HEK293 (cell line): ENCODE data around the gene BORCS5.

ENCODE experiments used
- BCL6B ChIP-seq: fragments of 450-650 bp; formaldehyde crosslinking; IDR thresholded peaks from 2 replicates; pipeline ENCODE4 v1.5.1; 2017; ENCODE audit warnings: missing biosample characterization, missing genetic modification characterization
- ELK4 ChIP-seq: IDR thresholded peaks from 2 replicates; pipeline ENCODE4 v1.6.1; 2011; ENCODE audit warnings: mild to moderate bottlenecking, low read depth, low read length, borderline replicate concordance
- HOXA7 ChIP-seq: sonication (generic); formaldehyde crosslinking; IDR thresholded peaks from 2 replicates; pipeline ENCODE4 v1.8.1; 2022; ENCODE audit warnings: missing genetic modification reagents, borderline replicate concordance
- IKZF3 ChIP-seq: fragments of 450-650 bp; IDR thresholded peaks from 2 replicates; pipeline ENCODE4 v1.5.0; 2018; ENCODE audit warnings: missing biosample characterization, mild to moderate bottlenecking, missing genetic modification characterization, moderate library complexity
- PRDM1 ChIP-seq: fragments of 450-650 bp; formaldehyde crosslinking; IDR thresholded peaks from 2 replicates; pipeline ENCODE4; 2016; ENCODE audit warnings: missing biosample characterization, missing genetic modification characterization
- SCRT1 ChIP-seq: fragments of 450-650 bp; formaldehyde crosslinking; IDR thresholded peaks from 2 replicates; pipeline ENCODE4 v1.5.1; 2016; ENCODE audit warnings: missing biosample characterization, missing genetic modification characterization, borderline replicate concordance
- WT1 ChIP-seq: fragments of 450-650 bp; formaldehyde crosslinking; IDR thresholded peaks from 2 replicates; pipeline ENCODE4 v1.5.1; 2016; ENCODE audit warnings: missing biosample characterization, missing genetic modification characterization
- YY2 ChIP-seq: fragments of 450-650 bp; formaldehyde crosslinking; IDR thresholded peaks from 2 replicates; pipeline ENCODE4 v1.5.1; 2016; ENCODE audit warnings: missing biosample characterization, missing genetic modification characterization
- ZBTB1 ChIP-seq: fragments of 450-650 bp; formaldehyde crosslinking; IDR thresholded peaks from 2 replicates; pipeline ENCODE4 v1.5.1; 2016; ENCODE audit warnings: missing biosample characterization, missing genetic modification characterization
- ZBTB17 ChIP-seq: fragments of 450-650 bp; formaldehyde crosslinking; IDR thresholded peaks from 2 replicates; pipeline ENCODE4 v1.5.1; 2016; ENCODE audit warnings: missing biosample characterization, missing genetic modification characterization
- ZBTB48 ChIP-seq: fragments of 450-650 bp; formaldehyde crosslinking; IDR thresholded peaks from 2 replicates; pipeline ENCODE4 v1.5.1; 2016; ENCODE audit warnings: missing biosample characterization, missing genetic modification characterization
- ZNF138 ChIP-seq: fragments of 450-650 bp; formaldehyde crosslinking; IDR thresholded peaks from 2 replicates; pipeline ENCODE4 v1.5.1; 2016; ENCODE audit warnings: missing biosample characterization, missing genetic modification characterization, borderline replicate concordance
- ZNF16 ChIP-seq: fragments of 450-650 bp; formaldehyde crosslinking; IDR thresholded peaks from 2 replicates; pipeline ENCODE4 v1.5.1; 2016; ENCODE audit warnings: low read depth, missing biosample characterization, missing genetic modification characterization
- ZNF302 ChIP-seq: fragments of 450-650 bp; formaldehyde crosslinking; IDR thresholded peaks from 2 replicates; pipeline ENCODE4 v1.5.1; 2016; ENCODE audit warnings: missing biosample characterization, missing genetic modification characterization, low read depth
- ZNF341 ChIP-seq: fragments of 450-650 bp; formaldehyde crosslinking; IDR thresholded peaks from 2 replicates; pipeline ENCODE4; 2016; ENCODE audit warnings: low read depth, missing biosample characterization, missing genetic modification characterization
- ZNF350 ChIP-seq: fragments of 450-650 bp; formaldehyde crosslinking; IDR thresholded peaks from 2 replicates; pipeline ENCODE4 v1.5.0; 2017; ENCODE audit warnings: missing biosample characterization, mild to moderate bottlenecking, missing genetic modification characterization
- ZNF426 ChIP-seq: fragments of 450-650 bp; formaldehyde crosslinking; IDR thresholded peaks from 2 replicates; pipeline ENCODE4 v1.5.1; 2017; ENCODE audit warnings: missing biosample characterization, missing genetic modification characterization, mild to moderate bottlenecking, inconsistent platforms, moderate library complexity
- ZNF473 ChIP-seq: fragments of 450-650 bp; formaldehyde crosslinking; IDR thresholded peaks from 2 replicates; pipeline ENCODE4 v1.5.1; 2017; ENCODE audit warnings: missing biosample characterization, missing genetic modification characterization
- ZNF510 ChIP-seq: fragments of 450-650 bp; formaldehyde crosslinking; IDR thresholded peaks from 2 replicates; pipeline ENCODE4 v1.5.1; 2018; ENCODE audit warnings: mild to moderate bottlenecking, missing genetic modification characterization, missing biosample characterization; ENCODE audit not compliant: insufficient replicate concordance
- ZNF555 ChIP-seq: fragments of 450-650 bp; formaldehyde crosslinking; conservative IDR thresholded peaks from 2 replicates; pipeline ENCODE4 v1.5.1; 2017; ENCODE audit warnings: missing biosample characterization, mild to moderate bottlenecking, missing genetic modification characterization, inconsistent platforms
- ZNF76 ChIP-seq: fragments of 450-650 bp; formaldehyde crosslinking; IDR thresholded peaks from 2 replicates; pipeline ENCODE4; 2016; ENCODE audit warnings: low read depth, missing biosample characterization, missing genetic modification characterization, borderline replicate concordance
- TF ChIP-seq, protein P1 (sequence below): fragments of 450-650 bp; formaldehyde crosslinking; IDR thresholded peaks from 2 replicates; pipeline ENCODE4 v1.5.1; 2016; ENCODE audit warnings: missing biosample characterization, missing genetic modification characterization, borderline replicate concordance
- TF ChIP-seq, protein P2 (sequence below): fragments of 450-650 bp; formaldehyde crosslinking; IDR thresholded peaks from 2 replicates; pipeline ENCODE4 v1.5.1; 2016; ENCODE audit warnings: missing biosample characterization, missing genetic modification characterization
- TF ChIP-seq, protein P3 (sequence below): fragments of 450-650 bp; IDR thresholded peaks from 2 replicates; pipeline ENCODE4 v1.5.1; 2018; ENCODE audit warnings: missing biosample characterization, missing genetic modification characterization

Gene BORCS5

GRCh38 chr12:12398026-12398859, 41.4 kb downstream of the BORCS5 start (continued):
- TF ChIP-seq, protein P1, sequence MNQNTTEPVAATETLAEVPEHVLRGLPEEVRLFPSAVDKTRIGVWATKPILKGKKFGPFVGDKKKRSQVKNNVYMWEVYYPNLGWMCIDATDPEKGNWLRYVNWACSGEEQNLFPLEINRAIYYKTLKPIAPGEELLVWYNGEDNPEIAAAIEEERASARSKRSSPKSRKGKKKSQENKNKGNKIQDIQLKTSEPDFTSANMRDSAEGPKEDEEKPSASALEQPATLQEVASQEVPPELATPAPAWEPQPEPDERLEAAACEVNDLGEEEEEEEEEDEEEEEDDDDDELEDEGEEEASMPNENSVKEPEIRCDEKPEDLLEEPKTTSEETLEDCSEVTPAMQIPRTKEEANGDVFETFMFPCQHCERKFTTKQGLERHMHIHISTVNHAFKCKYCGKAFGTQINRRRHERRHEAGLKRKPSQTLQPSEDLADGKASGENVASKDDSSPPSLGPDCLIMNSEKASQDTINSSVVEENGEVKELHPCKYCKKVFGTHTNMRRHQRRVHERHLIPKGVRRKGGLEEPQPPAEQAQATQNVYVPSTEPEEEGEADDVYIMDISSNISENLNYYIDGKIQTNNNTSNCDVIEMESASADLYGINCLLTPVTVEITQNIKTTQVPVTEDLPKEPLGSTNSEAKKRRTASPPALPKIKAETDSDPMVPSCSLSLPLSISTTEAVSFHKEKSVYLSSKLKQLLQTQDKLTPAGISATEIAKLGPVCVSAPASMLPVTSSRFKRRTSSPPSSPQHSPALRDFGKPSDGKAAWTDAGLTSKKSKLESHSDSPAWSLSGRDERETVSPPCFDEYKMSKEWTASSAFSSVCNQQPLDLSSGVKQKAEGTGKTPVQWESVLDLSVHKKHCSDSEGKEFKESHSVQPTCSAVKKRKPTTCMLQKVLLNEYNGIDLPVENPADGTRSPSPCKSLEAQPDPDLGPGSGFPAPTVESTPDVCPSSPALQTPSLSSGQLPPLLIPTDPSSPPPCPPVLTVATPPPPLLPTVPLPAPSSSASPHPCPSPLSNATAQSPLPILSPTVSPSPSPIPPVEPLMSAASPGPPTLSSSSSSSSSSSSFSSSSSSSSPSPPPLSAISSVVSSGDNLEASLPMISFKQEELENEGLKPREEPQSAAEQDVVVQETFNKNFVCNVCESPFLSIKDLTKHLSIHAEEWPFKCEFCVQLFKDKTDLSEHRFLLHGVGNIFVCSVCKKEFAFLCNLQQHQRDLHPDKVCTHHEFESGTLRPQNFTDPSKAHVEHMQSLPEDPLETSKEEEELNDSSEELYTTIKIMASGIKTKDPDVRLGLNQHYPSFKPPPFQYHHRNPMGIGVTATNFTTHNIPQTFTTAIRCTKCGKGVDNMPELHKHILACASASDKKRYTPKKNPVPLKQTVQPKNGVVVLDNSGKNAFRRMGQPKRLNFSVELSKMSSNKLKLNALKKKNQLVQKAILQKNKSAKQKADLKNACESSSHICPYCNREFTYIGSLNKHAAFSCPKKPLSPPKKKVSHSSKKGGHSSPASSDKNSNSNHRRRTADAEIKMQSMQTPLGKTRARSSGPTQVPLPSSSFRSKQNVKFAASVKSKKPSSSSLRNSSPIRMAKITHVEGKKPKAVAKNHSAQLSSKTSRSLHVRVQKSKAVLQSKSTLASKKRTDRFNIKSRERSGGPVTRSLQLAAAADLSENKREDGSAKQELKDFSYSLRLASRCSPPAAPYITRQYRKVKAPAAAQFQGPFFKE = no peak
- no peak; the same call in 1 of the 2 replicates for TF ChIP-seq BCL6B (tag by site-specific recombination)
- TF ChIP-seq IKZF3 (tag by site-specific recombination) = peak; percentile 71
- TF ChIP-seq, protein P2, sequence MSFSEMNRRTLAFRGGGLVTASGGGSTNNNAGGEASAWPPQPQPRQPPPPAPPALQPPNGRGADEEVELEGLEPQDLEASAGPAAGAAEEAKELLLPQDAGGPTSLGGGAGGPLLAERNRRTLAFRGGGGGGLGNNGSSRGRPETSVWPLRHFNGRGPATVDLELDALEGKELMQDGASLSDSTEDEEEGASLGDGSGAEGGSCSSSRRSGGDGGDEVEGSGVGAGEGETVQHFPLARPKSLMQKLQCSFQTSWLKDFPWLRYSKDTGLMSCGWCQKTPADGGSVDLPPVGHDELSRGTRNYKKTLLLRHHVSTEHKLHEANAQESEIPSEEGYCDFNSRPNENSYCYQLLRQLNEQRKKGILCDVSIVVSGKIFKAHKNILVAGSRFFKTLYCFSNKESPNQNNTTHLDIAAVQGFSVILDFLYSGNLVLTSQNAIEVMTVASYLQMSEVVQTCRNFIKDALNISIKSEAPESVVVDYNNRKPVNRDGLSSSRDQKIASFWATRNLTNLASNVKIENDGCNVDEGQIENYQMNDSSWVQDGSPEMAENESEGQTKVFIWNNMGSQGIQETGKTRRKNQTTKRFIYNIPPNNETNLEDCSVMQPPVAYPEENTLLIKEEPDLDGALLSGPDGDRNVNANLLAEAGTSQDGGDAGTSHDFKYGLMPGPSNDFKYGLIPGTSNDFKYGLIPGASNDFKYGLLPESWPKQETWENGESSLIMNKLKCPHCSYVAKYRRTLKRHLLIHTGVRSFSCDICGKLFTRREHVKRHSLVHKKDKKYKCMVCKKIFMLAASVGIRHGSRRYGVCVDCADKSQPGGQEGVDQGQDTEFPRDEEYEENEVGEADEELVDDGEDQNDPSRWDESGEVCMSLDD = no peak
- peak; percentile 87 for TF ChIP-seq ZBTB17 (tag by site-specific recombination)
- no peak for TF ChIP-seq ZNF510 (tag by site-specific recombination)
- no peak for TF ChIP-seq SCRT1 (tag by site-specific recombination)
- no peak for TF ChIP-seq ELK4
- no peak for TF ChIP-seq ZNF341
- TF ChIP-seq PRDM1 (tag by site-specific recombination) = peak; percentile 13; the same call in 1 of the 2 replicates
- no peak for TF ChIP-seq ZNF138 (tag by site-specific recombination)
- TF ChIP-seq ZNF302 (tag by site-specific recombination) = no peak
- TF ChIP-seq ZNF555 (tag by site-specific recombination) = no peak
- no peak for TF ChIP-seq HOXA7 (CRISPR knock-in tag)
- TF ChIP-seq WT1 (tag by site-specific recombination) = peak; percentile 99
- TF ChIP-seq ZNF76 (tag by site-specific recombination) = no peak; the same call in 1 of the 2 replicates
- TF ChIP-seq ZNF426 (tag by site-specific recombination) = no peak
- peak; percentile 73 for TF ChIP-seq ZBTB1 (tag by site-specific recombination)
- TF ChIP-seq ZNF350 = no peak
- no peak for TF ChIP-seq ZNF16 (tag by site-specific recombination)
- 0 out of 2 replicates have a peak, but pooled peaks have one; percentile 18 for TF ChIP-seq YY2
- TF ChIP-seq ZNF473 (tag by site-specific recombination) = no peak; the same call in 1 of the 2 replicates
- peak; percentile 87 for TF ChIP-seq ZBTB48 (tag by site-specific recombination)
- TF ChIP-seq, protein P3, sequence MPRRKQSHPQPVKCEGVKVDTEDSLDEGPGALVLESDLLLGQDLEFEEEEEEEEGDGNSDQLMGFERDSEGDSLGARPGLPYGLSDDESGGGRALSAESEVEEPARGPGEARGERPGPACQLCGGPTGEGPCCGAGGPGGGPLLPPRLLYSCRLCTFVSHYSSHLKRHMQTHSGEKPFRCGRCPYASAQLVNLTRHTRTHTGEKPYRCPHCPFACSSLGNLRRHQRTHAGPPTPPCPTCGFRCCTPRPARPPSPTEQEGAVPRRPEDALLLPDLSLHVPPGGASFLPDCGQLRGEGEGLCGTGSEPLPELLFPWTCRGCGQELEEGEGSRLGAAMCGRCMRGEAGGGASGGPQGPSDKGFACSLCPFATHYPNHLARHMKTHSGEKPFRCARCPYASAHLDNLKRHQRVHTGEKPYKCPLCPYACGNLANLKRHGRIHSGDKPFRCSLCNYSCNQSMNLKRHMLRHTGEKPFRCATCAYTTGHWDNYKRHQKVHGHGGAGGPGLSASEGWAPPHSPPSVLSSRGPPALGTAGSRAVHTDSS (tag by site-specific recombination) = no peak
